HepG2 (cell line): ENCODE data around the gene TSSK6. TPM values are rescaled to one million over a fixed set of nuclear protein-coding genes. Genes with fewer than 3 reads are reported as not detected.

ENCODE experiments used
- AGO2 ChIP-seq: fragments of 200-400 bp; formaldehyde crosslinking; optimal IDR thresholded peaks from 2 replicates; pipeline ENCODE3; 2017; ENCODE audit warnings: mild to moderate bottlenecking, low read depth, low read length, moderate library complexity
- CHD4 ChIP-seq: fragments of 200-600 bp; sonication (generic); IDR thresholded peaks from 2 replicates; pipeline ENCODE4 v1.7.0; 2017; ENCODE audit warnings: mild to moderate bottlenecking, low read length, borderline replicate concordance
- HIVEP1 ChIP-seq: sonication (generic); formaldehyde crosslinking; IDR thresholded peaks from 2 replicates; pipeline ENCODE4 v1.4.0; 2020; ENCODE audit warnings: mild to moderate bottlenecking, missing genetic modification reagents
- NPAS2 ChIP-seq: sonication (generic); formaldehyde crosslinking; IDR thresholded peaks from 2 replicates; pipeline ENCODE4 v1.8.0; 2022; ENCODE audit warnings: mild to moderate bottlenecking, missing genetic modification reagents, borderline replicate concordance
- ONECUT2 ChIP-seq: sonication (generic); formaldehyde crosslinking; IDR thresholded peaks from 2 replicates; pipeline ENCODE4 v1.4.0; 2020; ENCODE audit warnings: missing genetic modification reagents
- PHF21A ChIP-seq: sonication (generic); formaldehyde crosslinking; IDR thresholded peaks from 2 replicates; pipeline ENCODE4 v1.5.0; 2020; ENCODE audit warnings: mild to moderate bottlenecking, missing genetic modification reagents
- SATB2 ChIP-seq: sonication (generic); formaldehyde crosslinking; IDR thresholded peaks from 2 replicates; pipeline ENCODE4 v1.5.0; 2020; ENCODE audit warnings: missing genetic modification reagents
- ZNF382 ChIP-seq: sonication (generic); formaldehyde crosslinking; IDR thresholded peaks from 2 replicates; pipeline ENCODE4 v1.5.0; 2020; ENCODE audit warnings: missing genetic modification reagents, mild to moderate bottlenecking, borderline replicate concordance
- polyA plus RNA-seq, 8 experiments: library from polyadenylated mRNA; depleted of rRNA in 3 of 8; stranded (reverse) in 7 of 8; unstranded in 1 of 8; fragments of >200 nt; fragmentation: Illumina TruSeq in 4 of 8; extraction: Trizol in 4 of 8; gene quantifications; 2 replicates each; pipeline versions ENCODE4 v1.2.1 to v1.2.3, GENCODE V29; 2011 to 2016; ENCODE audit warnings: low read depth in 4 of 8, missing spikeins in 1 of 8, mixed read lengths in 1 of 8; ENCODE audit not compliant: insufficient read depth in 1 of 8
- total RNA-seq, 5 experiments: library from RNA; depleted of rRNA; stranded (reverse); fragments of >200 nt; fragmentation: Illumina TruSeq; extraction: Trizol; gene quantifications; 2 replicates each; pipeline ENCODE4 v1.2.3, GENCODE V29; 2016; ENCODE audit warnings: low read depth in 1 of 5
- TF ChIP-seq, protein P1 (sequence below): sonication (generic); formaldehyde crosslinking; IDR thresholded peaks from 2 replicates; pipeline ENCODE4 v1.4.0; 2020; ENCODE audit warnings: mild to moderate bottlenecking, missing genetic modification reagents
- TF ChIP-seq, protein P2 (sequence below): sonication (generic); formaldehyde crosslinking; IDR thresholded peaks from 2 replicates; pipeline ENCODE4 v1.4.0; 2020; ENCODE audit warnings: mild to moderate bottlenecking, missing genetic modification reagents, borderline replicate concordance
- TF ChIP-seq, protein P3 (sequence below): sonication (generic); formaldehyde crosslinking; conservative IDR thresholded peaks from 2 replicates; pipeline ENCODE4 v1.4.0; 2020; ENCODE audit warnings: mild to moderate bottlenecking, missing genetic modification reagents, moderate library complexity
- TF ChIP-seq, protein P4 (sequence below): sonication (generic); formaldehyde crosslinking; conservative IDR thresholded peaks from 2 replicates; pipeline ENCODE4 v1.4.0; 2020; ENCODE audit warnings: missing genetic modification reagents
- TF ChIP-seq, protein P5 (sequence below): sonication (generic); formaldehyde crosslinking; IDR thresholded peaks from 2 replicates; pipeline ENCODE4 v1.8.0; 2022; ENCODE audit warnings: missing genetic modification reagents, mild to moderate bottlenecking, borderline replicate concordance

TSSK6 gene
- total and polyA plus RNA-seq, 2 of the 13 experiments (the other 11 are each of a cell fraction or from before 2014, with no cell fraction given): 0.71 to 1.2 TPM

DNA sequence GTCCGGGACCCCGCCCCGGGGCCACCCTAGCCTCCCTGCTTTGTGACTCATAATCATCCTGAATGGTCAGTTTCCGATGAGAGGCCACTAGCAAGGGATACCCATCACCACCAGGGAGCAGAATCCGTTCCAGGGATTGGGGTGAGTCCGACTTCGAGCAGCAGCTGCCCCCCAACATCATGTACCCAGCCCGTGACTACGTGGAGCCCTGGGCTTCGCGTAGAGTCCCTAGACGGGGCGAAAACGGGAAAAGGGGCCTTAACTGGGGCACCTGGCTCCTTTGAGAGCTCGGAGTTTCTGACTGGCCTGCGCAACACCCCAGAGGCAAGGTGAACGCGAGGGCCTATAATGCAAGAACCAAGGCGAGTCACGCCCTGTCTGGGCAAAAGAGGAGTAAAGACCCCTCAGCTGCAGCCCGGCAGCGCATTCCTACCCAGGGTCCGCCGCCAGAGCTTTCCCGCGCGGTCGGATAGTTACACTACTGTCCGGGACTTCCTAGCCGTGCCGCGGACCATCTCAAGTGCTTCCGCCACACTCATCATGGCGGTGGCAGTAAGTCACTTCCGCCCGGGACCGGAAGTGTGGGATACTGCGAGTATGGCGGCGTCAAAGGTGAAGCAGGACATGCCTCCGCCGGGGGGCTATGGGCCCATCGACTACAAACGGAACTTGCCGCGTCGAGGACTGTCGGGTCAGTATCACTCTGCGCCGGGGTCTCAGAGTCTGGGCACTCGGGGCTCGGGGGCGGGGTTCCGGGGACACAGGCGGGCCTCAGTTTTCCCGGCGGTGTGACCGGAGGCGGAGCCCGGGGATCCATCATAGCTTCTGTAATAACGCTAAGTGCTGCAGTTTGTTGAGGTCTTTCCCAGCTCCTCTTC is 533 bp upstream of the TSSK6 start, which contains the start of gene NDUFA13 (continued):
- TF ChIP-seq SATB2 (no peak; the same call in none of the 2 replicates), ZNF382 (CRISPR knock-in tag) (no peak), PHF21A (peak; percentile 37; the same call in 1 of the 2 replicates), NPAS2 (no peak), ONECUT2 (CRISPR knock-in tag) (no peak), CHD4 (no peak), AGO2 (peak; percentile 30), HIVEP1 (CRISPR knock-in tag) (no peak)
- TF ChIP-seq, protein P1, sequence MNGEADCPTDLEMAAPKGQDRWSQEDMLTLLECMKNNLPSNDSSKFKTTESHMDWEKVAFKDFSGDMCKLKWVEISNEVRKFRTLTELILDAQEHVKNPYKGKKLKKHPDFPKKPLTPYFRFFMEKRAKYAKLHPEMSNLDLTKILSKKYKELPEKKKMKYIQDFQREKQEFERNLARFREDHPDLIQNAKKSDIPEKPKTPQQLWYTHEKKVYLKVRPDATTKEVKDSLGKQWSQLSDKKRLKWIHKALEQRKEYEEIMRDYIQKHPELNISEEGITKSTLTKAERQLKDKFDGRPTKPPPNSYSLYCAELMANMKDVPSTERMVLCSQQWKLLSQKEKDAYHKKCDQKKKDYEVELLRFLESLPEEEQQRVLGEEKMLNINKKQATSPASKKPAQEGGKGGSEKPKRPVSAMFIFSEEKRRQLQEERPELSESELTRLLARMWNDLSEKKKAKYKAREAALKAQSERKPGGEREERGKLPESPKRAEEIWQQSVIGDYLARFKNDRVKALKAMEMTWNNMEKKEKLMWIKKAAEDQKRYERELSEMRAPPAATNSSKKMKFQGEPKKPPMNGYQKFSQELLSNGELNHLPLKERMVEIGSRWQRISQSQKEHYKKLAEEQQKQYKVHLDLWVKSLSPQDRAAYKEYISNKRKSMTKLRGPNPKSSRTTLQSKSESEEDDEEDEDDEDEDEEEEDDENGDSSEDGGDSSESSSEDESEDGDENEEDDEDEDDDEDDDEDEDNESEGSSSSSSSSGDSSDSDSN (CRISPR knock-in tag): peak; percentile 70; the same call in 1 of the 2 replicates
- TF ChIP-seq, protein P2, sequence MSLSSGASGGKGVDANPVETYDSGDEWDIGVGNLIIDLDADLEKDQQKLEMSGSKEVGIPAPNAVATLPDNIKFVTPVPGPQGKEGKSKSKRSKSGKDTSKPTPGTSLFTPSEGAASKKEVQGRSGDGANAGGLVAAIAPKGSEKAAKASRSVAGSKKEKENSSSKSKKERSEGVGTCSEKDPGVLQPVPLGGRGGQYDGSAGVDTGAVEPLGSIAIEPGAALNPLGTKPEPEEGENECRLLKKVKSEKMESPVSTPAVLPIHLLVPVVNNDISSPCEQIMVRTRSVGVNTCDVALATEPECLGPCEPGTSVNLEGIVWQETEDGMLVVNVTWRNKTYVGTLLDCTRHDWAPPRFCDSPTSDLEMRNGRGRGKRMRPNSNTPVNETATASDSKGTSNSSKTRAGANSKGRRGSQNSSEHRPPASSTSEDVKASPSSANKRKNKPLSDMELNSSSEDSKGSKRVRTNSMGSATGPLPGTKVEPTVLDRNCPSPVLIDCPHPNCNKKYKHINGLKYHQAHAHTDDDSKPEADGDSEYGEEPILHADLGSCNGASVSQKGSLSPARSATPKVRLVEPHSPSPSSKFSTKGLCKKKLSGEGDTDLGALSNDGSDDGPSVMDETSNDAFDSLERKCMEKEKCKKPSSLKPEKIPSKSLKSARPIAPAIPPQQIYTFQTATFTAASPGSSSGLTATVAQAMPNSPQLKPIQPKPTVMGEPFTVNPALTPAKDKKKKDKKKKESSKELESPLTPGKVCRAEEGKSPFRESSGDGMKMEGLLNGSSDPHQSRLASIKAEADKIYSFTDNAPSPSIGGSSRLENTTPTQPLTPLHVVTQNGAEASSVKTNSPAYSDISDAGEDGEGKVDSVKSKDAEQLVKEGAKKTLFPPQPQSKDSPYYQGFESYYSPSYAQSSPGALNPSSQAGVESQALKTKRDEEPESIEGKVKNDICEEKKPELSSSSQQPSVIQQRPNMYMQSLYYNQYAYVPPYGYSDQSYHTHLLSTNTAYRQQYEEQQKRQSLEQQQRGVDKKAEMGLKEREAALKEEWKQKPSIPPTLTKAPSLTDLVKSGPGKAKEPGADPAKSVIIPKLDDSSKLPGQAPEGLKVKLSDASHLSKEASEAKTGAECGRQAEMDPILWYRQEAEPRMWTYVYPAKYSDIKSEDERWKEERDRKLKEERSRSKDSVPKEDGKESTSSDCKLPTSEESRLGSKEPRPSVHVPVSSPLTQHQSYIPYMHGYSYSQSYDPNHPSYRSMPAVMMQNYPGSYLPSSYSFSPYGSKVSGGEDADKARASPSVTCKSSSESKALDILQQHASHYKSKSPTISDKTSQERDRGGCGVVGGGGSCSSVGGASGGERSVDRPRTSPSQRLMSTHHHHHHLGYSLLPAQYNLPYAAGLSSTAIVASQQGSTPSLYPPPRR (CRISPR knock-in tag): no peak; the same call in 1 of the 2 replicates
- TF ChIP-seq, protein P3, sequence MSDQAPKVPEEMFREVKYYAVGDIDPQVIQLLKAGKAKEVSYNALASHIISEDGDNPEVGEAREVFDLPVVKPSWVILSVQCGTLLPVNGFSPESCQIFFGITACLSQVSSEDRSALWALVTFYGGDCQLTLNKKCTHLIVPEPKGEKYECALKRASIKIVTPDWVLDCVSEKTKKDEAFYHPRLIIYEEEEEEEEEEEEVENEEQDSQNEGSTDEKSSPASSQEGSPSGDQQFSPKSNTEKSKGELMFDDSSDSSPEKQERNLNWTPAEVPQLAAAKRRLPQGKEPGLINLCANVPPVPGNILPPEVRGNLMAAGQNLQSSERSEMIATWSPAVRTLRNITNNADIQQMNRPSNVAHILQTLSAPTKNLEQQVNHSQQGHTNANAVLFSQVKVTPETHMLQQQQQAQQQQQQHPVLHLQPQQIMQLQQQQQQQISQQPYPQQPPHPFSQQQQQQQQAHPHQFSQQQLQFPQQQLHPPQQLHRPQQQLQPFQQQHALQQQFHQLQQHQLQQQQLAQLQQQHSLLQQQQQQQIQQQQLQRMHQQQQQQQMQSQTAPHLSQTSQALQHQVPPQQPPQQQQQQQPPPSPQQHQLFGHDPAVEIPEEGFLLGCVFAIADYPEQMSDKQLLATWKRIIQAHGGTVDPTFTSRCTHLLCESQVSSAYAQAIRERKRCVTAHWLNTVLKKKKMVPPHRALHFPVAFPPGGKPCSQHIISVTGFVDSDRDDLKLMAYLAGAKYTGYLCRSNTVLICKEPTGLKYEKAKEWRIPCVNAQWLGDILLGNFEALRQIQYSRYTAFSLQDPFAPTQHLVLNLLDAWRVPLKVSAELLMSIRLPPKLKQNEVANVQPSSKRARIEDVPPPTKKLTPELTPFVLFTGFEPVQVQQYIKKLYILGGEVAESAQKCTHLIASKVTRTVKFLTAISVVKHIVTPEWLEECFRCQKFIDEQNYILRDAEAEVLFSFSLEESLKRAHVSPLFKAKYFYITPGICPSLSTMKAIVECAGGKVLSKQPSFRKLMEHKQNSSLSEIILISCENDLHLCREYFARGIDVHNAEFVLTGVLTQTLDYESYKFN (CRISPR knock-in tag): 0 out of 2 replicates have a peak, but pooled peaks have one; percentile 27
- TF ChIP-seq, protein P4, sequence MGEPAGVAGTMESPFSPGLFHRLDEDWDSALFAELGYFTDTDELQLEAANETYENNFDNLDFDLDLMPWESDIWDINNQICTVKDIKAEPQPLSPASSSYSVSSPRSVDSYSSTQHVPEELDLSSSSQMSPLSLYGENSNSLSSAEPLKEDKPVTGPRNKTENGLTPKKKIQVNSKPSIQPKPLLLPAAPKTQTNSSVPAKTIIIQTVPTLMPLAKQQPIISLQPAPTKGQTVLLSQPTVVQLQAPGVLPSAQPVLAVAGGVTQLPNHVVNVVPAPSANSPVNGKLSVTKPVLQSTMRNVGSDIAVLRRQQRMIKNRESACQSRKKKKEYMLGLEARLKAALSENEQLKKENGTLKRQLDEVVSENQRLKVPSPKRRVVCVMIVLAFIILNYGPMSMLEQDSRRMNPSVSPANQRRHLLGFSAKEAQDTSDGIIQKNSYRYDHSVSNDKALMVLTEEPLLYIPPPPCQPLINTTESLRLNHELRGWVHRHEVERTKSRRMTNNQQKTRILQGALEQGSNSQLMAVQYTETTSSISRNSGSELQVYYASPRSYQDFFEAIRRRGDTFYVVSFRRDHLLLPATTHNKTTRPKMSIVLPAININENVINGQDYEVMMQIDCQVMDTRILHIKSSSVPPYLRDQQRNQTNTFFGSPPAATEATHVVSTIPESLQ (CRISPR knock-in tag): no peak
- TF ChIP-seq, protein P5, sequence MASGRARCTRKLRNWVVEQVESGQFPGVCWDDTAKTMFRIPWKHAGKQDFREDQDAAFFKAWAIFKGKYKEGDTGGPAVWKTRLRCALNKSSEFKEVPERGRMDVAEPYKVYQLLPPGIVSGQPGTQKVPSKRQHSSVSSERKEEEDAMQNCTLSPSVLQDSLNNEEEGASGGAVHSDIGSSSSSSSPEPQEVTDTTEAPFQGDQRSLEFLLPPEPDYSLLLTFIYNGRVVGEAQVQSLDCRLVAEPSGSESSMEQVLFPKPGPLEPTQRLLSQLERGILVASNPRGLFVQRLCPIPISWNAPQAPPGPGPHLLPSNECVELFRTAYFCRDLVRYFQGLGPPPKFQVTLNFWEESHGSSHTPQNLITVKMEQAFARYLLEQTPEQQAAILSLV: peak; percentile 72; the same call in 1 of the 2 replicates
